Inferior parietal cortex (tissue), 1 donor: ENCODE data around the gene ZNF229.
A peak's percentile ranks its signal among the peaks of the same experiment; 100 is the strongest.
"Not testable (repeated sequence)": the region's sequence is repeated elsewhere in the genome, so short reads cannot be mapped to it uniquely, and the experiment has no call there.

Experiments
- DNase-seq: peaks from one replicate; pipeline ENCODE4 v3.0.0-alpha.2; 2016; ENCODE audit errors: extremely low spot score

Gene ZNF229

DNA sequence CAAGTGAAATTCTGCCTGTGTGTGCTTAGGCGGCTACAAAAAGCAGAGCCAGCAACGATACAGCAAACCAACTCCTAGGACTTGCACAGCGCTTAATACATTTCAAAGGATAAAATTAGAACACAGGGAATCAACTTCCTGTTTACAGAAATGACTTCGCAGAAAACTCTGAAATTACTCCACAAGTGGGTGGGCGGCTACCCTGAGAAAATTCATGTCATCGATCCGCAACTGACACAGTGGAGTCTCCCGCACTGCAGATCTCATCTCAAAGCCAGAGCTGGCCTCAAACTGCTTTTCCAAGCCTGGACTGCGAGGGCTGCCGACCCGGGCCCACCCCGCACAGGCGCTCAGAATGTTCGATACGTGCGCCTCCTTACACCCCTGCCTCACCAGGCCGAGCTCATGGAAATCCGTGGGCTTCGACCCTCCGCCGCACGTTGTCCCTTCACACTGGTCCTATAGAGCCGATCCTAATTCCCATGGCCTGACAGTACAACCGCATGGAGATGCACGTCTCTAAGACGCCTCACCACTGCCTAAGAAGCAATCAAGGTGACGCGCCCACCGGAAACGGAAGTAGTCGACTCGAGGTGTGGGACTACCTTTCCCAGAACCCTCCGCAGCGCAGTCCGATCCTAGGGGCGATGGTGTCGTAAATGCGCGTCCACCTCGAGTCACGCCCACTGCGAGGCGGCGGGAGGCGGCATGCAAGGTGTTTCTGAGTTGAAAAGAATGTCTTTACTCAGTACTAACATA, at the start of gene ZNF229:
Gene ZNF229, minus strand, starts transcription at position 557 of the 759 bp plus-strand sequence. CDS start 5,625 bp downstream, outside the sequence.
- DNase-seq = peak; percentile 78

DNA sequence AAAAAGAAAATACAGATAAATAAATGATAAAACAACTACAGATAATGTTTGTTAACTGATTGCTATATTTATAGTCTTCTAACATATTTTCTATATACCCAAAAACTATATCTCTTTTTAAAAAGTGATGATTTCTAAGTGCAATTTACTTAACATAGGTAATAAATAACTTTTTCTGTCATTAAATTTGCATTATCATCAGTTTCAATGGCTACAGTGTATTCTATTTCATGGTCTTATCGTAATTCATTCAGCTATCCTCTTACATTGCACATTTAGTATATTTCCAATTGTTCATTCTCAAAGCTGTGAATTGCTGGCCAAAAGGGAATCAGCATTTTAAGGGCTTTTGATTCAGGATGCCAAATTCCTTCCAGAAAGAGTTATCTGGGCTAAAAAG, 48.4 kb upstream of the ZNF229 start:
- DNase-seq = no peak

DNA sequence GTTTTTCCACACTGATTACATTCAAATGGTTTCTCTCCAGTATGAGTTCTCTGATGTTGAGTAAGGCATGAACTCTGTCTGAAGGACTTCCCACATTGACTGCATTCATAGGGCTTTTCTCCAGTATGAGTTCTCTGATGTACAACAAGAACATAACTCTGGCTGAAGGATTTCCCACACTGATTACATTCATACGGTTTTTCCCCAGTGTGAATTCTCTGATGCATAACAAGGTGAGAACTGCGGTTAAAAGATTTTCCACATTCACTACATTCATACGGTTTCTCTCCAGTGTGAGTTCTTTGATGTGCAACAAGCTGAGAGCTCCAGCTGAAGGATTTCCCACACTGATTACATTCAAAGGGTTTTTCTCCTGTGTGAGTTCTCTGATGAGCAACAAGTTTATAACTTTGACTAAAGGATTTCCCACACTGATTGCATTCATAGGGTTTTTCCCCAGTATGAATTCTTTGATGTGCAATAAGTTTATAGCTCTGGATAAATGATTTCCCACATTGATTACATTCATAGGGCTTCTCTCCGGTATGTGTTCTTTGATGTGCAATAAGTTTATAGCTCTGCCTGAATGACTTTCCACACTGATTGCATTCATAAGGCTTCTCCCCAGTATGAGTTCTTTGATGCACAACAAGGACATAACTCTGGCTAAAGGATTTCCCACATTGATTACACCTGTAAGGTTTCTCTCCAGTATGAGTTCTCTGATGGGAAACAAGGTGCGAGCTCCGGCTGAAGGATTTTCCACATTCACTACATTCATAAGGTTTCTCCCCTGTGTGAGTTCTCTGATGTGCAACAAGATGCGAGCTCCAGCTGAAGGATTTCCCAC, 28.5 kb upstream of the ZNF229 start:
- DNase-seq = no peak

DNA sequence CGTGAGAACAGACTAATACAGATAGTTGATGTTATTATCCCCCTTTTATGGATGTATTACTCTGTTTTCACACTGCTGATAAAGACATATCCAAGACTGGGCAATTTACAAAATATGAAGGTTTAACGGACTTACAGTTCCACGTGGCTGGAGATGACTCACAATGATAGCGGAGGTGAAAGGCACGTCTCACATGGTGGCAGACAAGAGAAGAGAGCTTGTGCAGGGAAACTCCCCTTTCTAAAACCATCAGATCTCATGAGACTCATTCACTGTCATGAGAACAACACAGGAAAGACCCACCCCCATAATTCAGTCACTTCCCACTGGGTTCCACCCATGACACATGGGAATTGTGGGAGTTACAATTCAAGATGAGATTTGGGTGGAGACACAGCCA, 20.5 kb upstream of the ZNF229 start:
- DNase-seq = not testable (repeated sequence)

DNA sequence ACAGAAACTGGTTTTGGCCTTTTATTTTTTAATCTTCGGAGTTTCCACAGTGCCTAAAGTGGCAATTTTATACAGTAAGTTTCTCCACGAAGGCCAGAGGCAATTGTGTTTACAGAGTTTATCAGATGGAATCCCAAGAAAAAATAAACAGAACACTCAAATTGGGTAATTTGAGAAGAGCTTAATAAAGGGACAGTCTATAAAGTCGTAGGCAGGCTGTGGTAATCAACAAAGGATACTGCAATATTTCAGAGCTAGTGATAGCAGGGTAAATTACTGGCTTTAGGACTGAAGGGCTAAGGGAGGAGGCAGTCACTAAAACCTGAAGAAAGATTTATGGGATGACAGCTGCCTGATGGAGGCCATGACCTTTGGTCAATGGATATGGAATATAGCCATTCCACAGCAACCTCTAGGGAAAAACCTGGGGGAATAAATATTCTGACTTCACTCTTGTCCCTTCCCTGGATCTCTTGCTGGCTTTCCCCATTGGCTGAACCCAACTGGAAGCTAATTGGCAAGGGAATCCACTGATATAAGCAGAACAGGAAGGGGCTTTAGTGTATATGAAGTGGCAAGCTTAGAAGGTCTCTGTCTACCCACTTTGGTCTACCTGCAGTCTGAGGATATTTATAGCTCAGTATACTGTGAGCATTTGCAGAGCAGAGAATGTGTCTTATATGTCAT, 14.5 kb upstream of the ZNF229 start:
- not testable (repeated sequence) for DNase-seq

DNA sequence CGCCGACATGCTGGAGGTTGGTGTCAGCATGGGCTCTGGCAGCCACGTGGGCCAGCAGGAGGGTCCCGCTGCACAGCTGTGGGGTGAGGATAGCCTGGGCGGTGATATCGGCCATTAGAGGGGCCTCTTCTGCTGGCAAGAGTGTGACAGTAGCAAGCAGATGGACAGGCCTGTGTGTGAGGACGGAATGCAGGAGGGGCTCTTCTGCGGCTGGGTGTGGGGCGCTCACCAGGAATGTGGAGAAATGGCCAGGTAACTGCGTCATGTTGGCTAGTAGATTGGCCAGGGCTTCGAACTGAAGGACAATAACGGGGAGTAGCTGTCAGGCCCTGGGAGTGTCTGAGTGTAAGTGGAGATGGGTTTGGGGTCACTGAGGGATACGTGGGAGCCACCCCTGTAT, 7.7 kb upstream of the ZNF229 start:
- not testable (repeated sequence) for DNase-seq

DNA sequence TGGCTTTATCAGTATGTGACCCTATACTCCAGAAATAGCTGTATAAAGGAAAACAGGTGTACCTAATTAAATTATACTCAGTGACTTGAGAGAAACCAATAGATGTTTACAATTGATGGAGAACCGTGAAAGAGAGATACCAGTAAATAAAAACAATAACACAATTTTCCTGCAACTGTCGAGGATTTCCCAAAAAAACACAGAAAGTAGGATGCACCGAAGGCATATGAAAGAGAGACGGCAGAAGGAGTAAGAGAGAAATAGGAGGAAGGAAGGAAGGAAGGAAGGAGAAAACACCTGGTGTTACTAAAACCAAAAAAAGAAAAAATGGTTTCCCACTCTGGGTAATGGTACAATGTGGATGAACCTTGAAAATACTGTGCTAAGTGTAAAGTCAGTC, 6.8 kb upstream of the ZNF229 start:
- DNase-seq = no peak

DNA sequence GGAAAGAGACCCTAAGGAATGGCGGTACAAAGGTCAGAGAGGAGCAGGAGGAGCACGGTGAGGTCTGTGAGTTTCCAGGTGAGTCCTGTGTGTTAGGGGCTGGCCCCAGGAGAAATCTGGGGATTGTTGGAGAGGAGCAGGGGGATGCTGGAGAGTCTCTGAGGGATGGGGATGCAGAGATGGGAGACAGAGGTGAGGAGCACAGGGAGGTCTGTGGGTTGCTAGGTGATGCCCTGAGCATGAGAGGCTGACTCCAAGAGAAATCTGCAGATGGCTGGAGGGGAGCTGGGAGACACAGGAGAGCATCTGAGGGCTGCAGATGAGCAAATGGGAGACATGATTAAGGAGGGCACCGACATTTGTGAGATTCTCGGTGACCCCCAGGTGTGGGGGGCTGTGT, 4.1 kb upstream of the ZNF229 start:
- no peak for DNase-seq

DNA sequence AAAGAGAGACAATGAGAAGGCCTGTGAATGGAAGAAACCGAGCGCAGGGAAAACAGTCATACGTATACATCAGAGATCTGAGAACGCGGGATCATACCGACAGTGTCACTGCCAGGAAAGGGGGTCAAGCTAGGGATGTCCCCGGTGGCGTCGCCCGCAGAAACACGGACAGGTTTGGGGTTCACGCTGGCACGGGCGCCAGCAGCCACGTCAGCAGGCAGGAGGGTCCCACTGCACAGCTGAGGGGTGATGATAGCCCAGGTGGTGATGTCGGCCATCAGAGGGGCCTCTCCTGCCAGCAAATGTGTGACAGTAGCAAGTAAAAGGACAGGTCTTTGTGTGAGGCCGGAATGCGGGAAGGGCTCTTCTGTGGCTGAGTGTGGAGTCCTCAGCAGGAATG, 3.4 kb upstream of the ZNF229 start:
- DNase-seq = no peak

DNA sequence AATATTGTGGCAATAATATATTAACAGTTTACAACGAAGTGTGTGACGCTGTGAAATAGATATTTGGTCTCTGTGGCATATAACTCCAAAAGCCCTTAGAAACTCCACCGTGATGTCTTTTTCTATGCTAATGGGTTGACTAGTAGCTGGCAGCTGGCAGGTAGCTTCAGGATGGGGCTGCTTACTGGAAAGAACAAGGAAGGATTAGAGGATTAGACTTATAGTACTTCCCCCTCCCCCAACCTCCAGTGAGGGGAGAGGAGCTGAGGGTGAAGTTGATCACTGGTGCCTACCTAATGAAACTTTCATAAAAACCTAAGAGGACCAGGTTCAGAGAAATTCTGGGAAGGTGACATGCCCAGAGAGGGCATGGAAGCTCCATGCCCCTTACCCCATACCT, 9.8 kb downstream of the ZNF229 start:
- no peak for DNase-seq

DNA sequence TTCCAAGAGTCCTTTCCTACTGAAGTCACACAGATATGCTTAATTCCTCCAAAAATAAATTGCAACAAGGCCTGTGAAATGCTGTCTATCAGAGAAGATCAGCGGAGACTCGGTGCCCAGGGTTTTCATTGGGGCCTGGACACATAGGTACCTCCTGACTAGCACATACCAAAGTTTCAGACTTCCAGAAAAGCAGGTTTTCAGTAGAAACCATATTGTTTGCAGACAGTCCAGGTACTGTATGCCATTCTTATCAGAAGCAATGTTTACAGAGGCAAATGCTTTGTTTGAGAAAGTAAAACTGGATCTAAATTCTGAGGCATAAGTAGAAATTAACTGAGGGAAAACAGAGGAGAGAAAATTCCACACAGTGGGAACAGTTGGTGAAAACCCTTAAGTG, 12.8 kb downstream of the ZNF229 start:
- no peak for DNase-seq

DNA sequence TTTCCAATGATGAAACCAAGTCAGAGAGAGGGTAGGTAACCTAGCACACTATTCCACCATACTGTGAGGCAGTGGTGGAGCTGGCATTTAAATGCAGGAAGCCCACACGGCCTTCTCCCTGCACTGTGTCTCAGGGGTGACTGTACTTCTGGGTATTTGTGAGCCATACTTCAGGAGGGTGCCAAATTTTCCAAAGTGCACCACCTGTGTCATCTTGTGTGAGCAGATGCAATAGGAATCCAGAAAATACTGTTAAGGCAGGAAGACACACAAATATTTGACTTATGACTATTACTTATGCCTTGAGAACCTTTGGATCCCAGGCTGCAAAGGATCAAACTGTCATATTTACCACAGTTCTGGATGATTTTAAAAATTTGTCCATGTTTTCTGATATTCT, 17.3 kb downstream of the ZNF229 start:
- DNase-seq = no peak

DNA sequence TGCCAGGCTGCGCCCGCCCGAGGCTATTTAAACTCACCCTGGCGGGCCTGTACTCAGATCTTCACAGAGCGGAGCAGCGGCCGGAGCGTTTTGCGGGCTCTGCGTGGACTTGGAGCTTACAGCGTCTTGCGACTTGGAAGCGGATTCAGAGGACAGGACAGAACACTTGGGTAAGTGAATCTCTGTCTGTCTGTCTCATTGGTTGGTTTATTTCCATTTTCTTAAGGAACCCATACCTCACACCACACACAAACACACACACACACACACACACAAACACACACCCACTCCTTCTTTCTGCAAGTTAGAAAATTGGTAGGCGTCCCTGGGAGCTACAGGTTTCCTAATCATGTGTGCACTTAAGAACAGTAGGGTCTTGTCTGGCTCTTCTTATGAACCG, 32.7 kb downstream of the ZNF229 start:
- not testable (repeated sequence) for DNase-seq

DNA sequence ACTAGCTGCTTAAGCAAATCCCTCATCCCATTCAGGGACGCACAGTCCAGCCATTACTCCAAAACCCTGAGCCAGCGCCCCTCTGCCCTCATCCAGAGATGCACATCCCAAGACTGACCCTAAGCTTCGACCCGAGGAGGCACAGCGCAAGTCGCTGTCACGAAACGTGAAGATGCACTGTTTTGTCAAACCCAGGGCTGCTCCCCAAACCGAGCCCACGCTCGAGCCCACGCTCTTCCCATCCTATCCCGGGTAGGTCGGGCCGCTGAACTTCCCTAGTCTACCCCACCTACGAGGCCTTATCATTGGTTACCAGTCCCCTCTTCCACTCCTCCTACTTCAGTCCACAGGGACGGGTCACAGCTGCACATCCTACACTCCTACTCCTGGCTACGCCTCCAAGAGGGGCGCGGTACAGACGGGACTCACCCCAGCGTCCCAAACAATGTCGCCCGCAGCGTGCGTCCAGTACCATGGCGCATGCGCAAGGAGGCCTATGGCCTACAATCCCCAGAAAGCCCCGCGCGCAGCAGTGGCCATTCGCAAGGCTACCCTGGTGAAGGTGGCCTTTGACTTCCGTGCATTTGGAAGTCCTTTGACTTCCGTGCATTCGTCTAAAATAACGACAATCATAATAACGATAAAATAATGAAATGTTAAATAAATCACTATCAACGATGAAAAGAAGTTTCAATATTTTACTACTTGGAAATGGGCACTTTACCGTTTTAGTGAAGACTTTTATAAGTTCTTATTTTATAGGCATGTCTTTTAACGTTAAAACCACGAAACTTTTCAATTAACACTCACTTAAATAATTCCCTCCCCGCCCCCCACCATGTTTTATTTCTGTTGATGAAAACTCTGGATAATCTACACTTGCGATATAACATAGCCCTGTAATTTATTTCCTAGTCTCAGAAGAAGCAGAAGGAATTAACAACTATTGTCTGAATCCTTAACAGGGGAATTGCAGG, 46.8 kb downstream of the ZNF229 start, which contains the start of gene ZNF285:
Gene ZNF285, minus strand, starts transcription at position 470 of the 977 bp plus-strand sequence. CDS start 4,395 bp downstream, outside the sequence.
- peak; percentile 95 for DNase-seq

DNA sequence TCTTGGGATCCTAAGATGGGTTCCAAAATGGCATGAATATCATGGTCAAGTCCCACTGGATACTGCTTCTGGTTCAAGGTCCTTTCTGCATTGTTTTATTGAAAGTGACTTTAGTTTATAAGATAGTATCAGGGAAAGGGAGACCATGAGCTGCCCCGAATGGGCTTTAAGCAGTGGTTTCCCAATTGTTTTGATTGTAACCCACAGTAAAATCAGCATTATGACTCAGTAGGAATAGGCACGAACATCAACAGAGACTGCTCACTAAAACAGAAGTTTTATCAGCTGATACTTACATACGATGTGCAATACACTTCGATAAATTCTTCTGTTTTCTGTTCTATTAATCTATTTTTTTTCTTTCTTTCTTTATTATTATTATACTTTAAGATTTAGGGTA, 59.0 kb downstream of the ZNF229 start:
- DNase-seq = not testable (repeated sequence)
